ENCODE results near the gene SYNCRIP. TPM values are rescaled to one million over a fixed set of nuclear protein-coding genes. Genes with fewer than 3 reads are reported as not detected.

SYNCRIP gene
- total RNA-seq, 6 experiments from 2014 or later = 27.8 to 47.3 (median 39.4) TPM

- DNase-seq (no peak), ATAC-seq (no peak)
- no peaks in the 10 kb centered on the region for H3K4me1 ChIP-seq
- H3K27ac ChIP-seq = no peak overlapping the region
- TF ChIP-seq, protein P1, sequence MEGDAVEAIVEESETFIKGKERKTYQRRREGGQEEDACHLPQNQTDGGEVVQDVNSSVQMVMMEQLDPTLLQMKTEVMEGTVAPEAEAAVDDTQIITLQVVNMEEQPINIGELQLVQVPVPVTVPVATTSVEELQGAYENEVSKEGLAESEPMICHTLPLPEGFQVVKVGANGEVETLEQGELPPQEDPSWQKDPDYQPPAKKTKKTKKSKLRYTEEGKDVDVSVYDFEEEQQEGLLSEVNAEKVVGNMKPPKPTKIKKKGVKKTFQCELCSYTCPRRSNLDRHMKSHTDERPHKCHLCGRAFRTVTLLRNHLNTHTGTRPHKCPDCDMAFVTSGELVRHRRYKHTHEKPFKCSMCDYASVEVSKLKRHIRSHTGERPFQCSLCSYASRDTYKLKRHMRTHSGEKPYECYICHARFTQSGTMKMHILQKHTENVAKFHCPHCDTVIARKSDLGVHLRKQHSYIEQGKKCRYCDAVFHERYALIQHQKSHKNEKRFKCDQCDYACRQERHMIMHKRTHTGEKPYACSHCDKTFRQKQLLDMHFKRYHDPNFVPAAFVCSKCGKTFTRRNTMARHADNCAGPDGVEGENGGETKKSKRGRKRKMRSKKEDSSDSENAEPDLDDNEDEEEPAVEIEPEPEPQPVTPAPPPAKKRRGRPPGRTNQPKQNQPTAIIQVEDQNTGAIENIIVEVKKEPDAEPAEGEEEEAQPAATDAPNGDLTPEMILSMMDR (IDR thresholded peaks at IDR 0.05) = no peak
- TF ChIP-seq POLR2A (IDR thresholded peaks at IDR 0.05) = no peak
- H3K4me3 ChIP-seq = no peak overlapping the region
- peaks cover 2 to 82% (median 18%) of the 10 kb centered on the region in 4 donors for H3K36me3 ChIP-seq
- no peaks in the 10 kb centered on the region for H3K27me3 ChIP-seq
- intact Hi-C loops (cut with DNase I) = no loop called here
- no peaks in the 10 kb centered on the region for H3K9me3 ChIP-seq
- WGBS (ENCODE audit: insufficient coverage, low coverage, low lambda C conversion rate, missing lambda C conversion rate) = 92% methylated on average over 1 of the region's 1 CpG
Observed at GRCh38 chr6:85628353-85628752, 14.3 kb downstream of the SYNCRIP start.

- Histone ChIP-seq H3K36me3 (peaks cover 14 to 87% (median 44%) of the 10 kb centered on the region in 4 donors), H3K27ac (no peak overlapping the region), H3K9me3 (no peaks in the 10 kb centered on the region), H3K4me3 (no peak overlapping the region), H3K27me3 (no peaks in the 10 kb centered on the region), H3K4me1 (no peaks in the 10 kb centered on the region)
- 84% methylated on average over 2 of the region's 2 CpGs for WGBS (ENCODE audit: insufficient coverage, low coverage, low lambda C conversion rate, missing lambda C conversion rate)
- intact Hi-C loops (cut with DNase I) = no loop called here
- DNase-seq (no peak), ATAC-seq (no peak)
- TF ChIP-seq POLR2A (IDR thresholded peaks at IDR 0.05) = no peak
- TF ChIP-seq, protein P1 (IDR thresholded peaks at IDR 0.05) = no peak
Observed at GRCh38 chr6:85620308-85620707, 22.4 kb downstream of the SYNCRIP start.

DNA sequence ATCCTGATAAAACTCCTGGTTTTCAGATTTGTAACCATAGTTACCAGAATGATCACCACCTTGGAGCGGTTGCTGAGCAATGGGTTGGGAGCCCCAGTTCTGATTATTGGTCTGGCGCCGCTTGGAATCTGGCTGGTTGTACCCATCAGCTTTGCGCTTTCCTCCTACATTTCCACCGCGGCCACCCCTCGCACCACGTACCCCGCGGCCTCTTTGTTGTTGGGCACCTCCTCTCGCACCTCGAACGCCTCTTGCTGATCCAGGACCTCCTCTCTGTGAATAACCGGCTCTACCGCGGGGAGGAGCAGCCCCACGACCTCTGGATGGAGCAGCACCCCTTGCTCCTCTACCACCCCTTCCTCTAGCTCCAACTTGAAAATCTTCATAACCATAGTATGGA is 27.9 kb downstream of the SYNCRIP start:
- Histone ChIP-seq H3K4me1 (no peaks in the 10 kb centered on the region), H3K4me3 (no peak overlapping the region), H3K27ac (no peak overlapping the region), H3K9me3 (no peaks in the 10 kb centered on the region), H3K36me3 (peaks cover 0 to 95% (median 56%) of the 10 kb centered on the region in 4 donors), H3K27me3 (no peaks in the 10 kb centered on the region)
- ATAC-seq (no peak), DNase-seq (no peak)
- WGBS (ENCODE audit: insufficient coverage, low coverage, low lambda C conversion rate, missing lambda C conversion rate) = 81% methylated on average over 3 of the region's 17 CpGs
- TF ChIP-seq, protein P1 (IDR thresholded peaks at IDR 0.05) = no peak
- TF ChIP-seq POLR2A (IDR thresholded peaks at IDR 0.05) = no peak
- intact Hi-C loops (cut with DNase I) = no loop called here

GRCh38 chr6:85612690-85613474 is 29.8 kb downstream of the SYNCRIP start:
- ATAC-seq (no peak), DNase-seq (no peak)
- Histone ChIP-seq H3K9me3 (no peaks in the 10 kb centered on the region), H3K27me3 (no peaks in the 10 kb centered on the region), H3K36me3 (peaks cover 0 to 76% (median 40%) of the 10 kb centered on the region in 4 donors), H3K4me3 (no peak overlapping the region), H3K4me1 (no peaks in the 10 kb centered on the region), H3K27ac (no peak overlapping the region)
- intact Hi-C loops (cut with DNase I) = no loop called here
- WGBS (ENCODE audit: insufficient coverage, low coverage, low lambda C conversion rate, missing lambda C conversion rate) = 95% methylated on average over 4 of the region's 4 CpGs
- TF ChIP-seq, protein P1 (IDR thresholded peaks at IDR 0.05) = no peak
- TF ChIP-seq POLR2A (IDR thresholded peaks at IDR 0.05) = no peak
